ENCODE measurements around the gene C16orf54.
A peak's percentile ranks its signal among the peaks of the same experiment; 100 is the strongest.
"Not testable (repeated sequence)": the region's sequence is repeated elsewhere in the genome, so short reads cannot be mapped to it uniquely, and the experiment has no call there.

Gene C16orf54

DNA sequence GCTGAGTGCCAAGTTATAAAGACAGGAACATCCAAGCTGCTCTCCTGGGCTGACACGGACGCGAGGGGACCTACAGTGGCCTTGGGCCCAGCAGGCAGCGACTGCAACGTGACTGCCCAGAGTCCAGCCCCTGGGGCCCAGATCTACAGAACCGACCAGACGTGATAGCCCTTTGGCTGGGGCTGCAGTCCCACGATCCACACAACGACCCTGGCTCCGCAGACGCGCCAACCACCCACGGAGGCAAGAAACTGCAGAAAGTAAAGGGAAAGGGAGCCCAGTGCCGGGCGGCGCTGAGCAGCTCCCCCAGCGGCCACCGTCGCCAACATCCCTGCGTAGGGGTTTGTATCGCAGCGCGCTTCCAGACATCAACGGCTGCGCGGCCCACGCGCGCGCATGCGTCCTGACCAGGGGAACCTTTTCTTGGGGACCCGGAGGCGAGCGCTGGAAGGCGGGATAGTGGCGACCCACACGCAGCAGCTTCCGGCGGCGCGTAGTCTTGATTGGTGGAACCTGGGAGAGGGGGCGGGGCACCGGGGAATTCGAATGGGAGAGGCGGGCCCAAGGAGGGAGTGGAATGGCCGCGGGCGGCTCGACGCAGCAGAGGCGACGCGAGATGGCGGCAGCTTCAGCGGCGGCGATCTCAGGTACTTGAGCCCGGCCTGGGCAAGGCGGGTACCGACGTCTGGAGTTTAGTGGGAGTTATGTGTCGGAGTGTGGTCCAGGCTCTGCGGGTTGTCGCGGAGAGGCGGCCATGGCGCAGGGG lies 44.6 kb upstream of the C16orf54 start, which contains the start of gene KIF22 (continued):
- TF ChIP-seq, protein P1, sequence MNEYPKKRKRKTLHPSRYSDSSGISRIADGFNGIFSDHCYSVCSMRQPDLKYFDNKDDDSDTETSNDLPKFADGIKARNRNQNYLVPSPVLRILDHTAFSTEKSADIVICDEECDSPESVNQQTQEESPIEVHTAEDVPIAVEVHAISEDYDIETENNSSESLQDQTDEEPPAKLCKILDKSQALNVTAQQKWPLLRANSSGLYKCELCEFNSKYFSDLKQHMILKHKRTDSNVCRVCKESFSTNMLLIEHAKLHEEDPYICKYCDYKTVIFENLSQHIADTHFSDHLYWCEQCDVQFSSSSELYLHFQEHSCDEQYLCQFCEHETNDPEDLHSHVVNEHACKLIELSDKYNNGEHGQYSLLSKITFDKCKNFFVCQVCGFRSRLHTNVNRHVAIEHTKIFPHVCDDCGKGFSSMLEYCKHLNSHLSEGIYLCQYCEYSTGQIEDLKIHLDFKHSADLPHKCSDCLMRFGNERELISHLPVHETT (tag by site-specific recombination; IDR thresholded peaks at IDR 0.05) = peak; percentile 75; the same call in 1 of the 2 replicates
- TF ChIP-seq ZNF302 (tag by site-specific recombination; IDR thresholded peaks at IDR 0.05; ENCODE audit: low read depth) (no peak), ZNF221 (tag by site-specific recombination; IDR thresholded peaks at IDR 0.05; ENCODE audit: borderline replicate concordance) (no peak), ZNF626 (tag by site-specific recombination; IDR thresholded peaks at IDR 0.05) (no peak), ZEB2 (tag by site-specific recombination; IDR thresholded peaks at IDR 0.05) (peak; percentile 67), KLF9 (tag by site-specific recombination; IDR thresholded peaks at IDR 0.05; ENCODE audit: low read depth) (peak; percentile 93), KLF8 (tag by site-specific recombination; IDR thresholded peaks at IDR 0.05) (peak; percentile 59; the same call in 1 of the 2 replicates), ZNF341 (tag by site-specific recombination; IDR thresholded peaks at IDR 0.05; ENCODE audit: low read depth) (0 out of 2 replicates have a peak, but pooled peaks have one; percentile 40), ZNF266 (tag by site-specific recombination; IDR thresholded peaks at IDR 0.05; ENCODE audit: low read depth) (no peak), ZNF404 (tag by site-specific recombination; IDR thresholded peaks at IDR 0.05) (no peak)
- TF ChIP-seq, protein P2, sequence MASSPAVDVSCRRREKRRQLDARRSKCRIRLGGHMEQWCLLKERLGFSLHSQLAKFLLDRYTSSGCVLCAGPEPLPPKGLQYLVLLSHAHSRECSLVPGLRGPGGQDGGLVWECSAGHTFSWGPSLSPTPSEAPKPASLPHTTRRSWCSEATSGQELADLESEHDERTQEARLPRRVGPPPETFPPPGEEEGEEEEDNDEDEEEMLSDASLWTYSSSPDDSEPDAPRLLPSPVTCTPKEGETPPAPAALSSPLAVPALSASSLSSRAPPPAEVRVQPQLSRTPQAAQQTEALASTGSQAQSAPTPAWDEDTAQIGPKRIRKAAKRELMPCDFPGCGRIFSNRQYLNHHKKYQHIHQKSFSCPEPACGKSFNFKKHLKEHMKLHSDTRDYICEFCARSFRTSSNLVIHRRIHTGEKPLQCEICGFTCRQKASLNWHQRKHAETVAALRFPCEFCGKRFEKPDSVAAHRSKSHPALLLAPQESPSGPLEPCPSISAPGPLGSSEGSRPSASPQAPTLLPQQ (tag by site-specific recombination; IDR thresholded peaks at IDR 0.05) = peak; percentile 66; the same call in 1 of the 2 replicates
- TF ChIP-seq, protein P3, sequence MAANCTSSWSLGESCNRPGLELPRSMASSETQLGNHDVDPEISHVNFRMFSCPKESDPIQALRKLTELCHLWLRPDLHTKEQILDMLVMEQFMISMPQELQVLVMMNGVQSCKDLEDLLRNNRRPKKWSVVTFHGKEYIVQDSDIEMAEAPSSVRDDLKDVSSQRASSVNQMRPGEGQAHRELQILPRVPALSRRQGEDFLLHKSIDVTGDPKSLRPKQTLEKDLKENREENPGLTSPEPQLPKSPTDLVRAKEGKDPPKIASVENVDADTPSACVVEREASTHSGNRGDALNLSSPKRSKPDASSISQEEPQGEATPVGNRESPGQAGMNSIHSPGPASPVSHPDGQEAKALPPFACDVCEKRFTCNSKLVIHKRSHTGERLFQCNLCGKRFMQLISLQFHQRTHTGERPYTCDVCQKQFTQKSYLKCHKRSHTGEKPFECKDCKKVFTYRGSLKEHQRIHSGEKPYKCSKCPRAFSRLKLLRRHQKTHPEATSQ (tag by site-specific recombination; IDR thresholded peaks at IDR 0.05) = 0 out of 2 replicates have a peak, but pooled peaks have one; percentile 9

DNA sequence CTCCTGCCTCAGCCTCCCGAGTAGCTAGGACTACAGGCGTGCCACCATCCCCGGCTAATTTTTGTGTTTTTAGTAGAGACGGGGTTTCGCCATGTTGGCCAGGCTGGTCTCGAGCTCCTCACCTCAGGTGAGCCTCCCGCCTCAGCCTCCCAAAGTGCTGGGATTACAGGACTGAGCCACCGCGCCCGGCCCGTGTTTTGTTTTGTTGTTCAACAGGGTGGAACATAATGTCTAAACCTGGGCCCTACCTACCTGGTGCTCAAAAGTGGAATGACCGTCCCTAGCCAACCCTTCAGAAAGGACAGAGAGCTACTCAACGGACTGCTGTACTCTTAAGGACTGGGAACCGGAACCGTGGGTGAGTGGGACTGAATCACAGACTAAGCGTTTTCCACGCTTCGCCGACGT lies 44.0 kb upstream of the C16orf54 start:
- Histone ChIP-seq H3K4me3 (ENCODE audit: low read depth, low read length) (peak overlapping the region; percentile 46), H3K4me1 (ENCODE audit: control insufficient read depth, insufficient read depth, low read length) (0 out of 2 replicates have a peak, but pooled peaks cover 2% of the 10 kb centered on the region), H3K36me3 (ENCODE audit: control insufficient read depth in 2 of 2, insufficient read depth in 1 of 2, low read length in 2 of 2) (peaks cover 0 to 8% of the 10 kb centered on the region in 2 experiments; a peak in 1 of 3 replicates), H3K9me3 (ENCODE audit: control insufficient read depth, insufficient read depth, low read depth, low read length) (no peaks in the 10 kb centered on the region), H3K27ac (ENCODE audit: extremely low read depth, low read depth, low read length) (peak overlapping the region; percentile 89)
- POLR2A ChIA-PET = interaction anchor here (0.6 to 2.7 kb wide), 24 partner anchors 10 to 242 kb away, joined by 3 to 31 read pairs (median 4); partner anchors contain the start of genes MAZ, PAGR1, PRRT2 and TAOK2
- TF ChIP-seq, protein P4, sequence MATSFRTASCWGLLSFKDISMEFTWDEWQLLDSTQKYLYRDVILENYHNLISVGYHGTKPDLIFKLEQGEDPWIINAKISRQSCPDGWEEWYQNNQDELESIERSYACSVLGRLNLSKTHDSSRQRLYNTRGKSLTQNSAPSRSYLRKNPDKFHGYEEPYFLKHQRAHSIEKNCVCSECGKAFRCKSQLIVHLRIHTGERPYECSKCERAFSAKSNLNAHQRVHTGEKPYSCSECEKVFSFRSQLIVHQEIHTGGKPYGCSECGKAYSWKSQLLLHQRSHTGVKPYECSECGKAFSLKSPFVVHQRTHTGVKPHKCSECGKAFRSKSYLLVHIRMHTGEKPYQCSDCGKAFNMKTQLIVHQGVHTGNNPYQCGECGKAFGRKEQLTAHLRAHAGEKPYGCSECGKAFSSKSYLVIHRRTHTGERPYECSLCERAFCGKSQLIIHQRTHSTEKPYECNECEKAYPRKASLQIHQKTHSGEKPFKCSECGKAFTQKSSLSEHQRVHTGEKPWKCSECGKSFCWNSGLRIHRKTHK (tag by site-specific recombination; IDR thresholded peaks at IDR 0.05) = no peak
- no peak for TF ChIP-seq ZFHX2 (tag by site-specific recombination; conservative IDR thresholded peaks at IDR 0.05)
- TF ChIP-seq, protein P5, sequence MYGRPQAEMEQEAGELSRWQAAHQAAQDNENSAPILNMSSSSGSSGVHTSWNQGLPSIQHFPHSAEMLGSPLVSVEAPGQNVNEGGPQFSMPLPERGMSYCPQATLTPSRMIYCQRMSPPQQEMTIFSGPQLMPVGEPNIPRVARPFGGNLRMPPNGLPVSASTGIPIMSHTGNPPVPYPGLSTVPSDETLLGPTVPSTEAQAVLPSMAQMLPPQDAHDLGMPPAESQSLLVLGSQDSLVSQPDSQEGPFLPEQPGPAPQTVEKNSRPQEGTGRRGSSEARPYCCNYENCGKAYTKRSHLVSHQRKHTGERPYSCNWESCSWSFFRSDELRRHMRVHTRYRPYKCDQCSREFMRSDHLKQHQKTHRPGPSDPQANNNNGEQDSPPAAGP (tag by site-specific recombination; IDR thresholded peaks at IDR 0.05) = 0 out of 2 replicates have a peak, but pooled peaks have one; percentile 10
- TF ChIP-seq SETDB1 (IDR thresholded peaks at IDR 0.05; ENCODE audit: insufficient read length, low read length) = no peak
- no peak for TF ChIP-seq ZNF394 (tag by site-specific recombination; IDR thresholded peaks at IDR 0.05; ENCODE audit: borderline replicate concordance)
- CTCF ChIA-PET = interaction anchor here (0.5 to 3.5 kb wide), 17 partner anchors 8 to 74 kb away, joined by 3 to 28 read pairs (median 3); partner anchors contain the start of genes PAGR1 and ZG16

DNA sequence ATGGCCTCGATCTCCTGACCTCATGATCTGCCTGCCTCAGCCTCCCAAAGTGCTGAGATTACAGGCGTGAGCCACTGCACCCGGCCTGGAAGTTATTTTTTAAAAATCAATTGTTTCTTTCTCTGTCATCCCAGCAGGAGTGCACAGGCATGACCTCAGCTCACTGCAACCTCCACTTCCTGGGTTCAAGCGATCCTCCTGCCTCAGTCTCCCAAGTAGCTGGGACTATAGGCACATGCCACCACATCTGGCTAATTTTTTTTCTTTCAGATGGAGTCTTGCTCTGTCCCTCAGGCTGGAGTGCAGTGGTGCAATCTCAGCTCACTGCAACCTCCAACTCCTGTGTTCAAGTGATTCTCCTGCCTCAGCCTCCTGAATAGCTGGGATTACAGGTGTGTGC lies 41.4 kb upstream of the C16orf54 start:
- H3K4me1 ChIP-seq (ENCODE audit: control insufficient read depth, insufficient read depth, low read length); H3K4me3 ChIP-seq (ENCODE audit: low read depth, low read length); H3K27ac ChIP-seq (ENCODE audit: extremely low read depth, low read depth, low read length); CTCF ChIA-PET; H3K36me3 ChIP-seq (ENCODE audit: control insufficient read depth in 2 of 2, insufficient read depth in 1 of 2, low read length in 2 of 2); H3K9me3 ChIP-seq (ENCODE audit: control insufficient read depth, insufficient read depth, low read depth, low read length); POLR2A ChIA-PET: not testable (repeated sequence)

Measured in HEK293 (cell line).